Colonic mucosa (tissue), 4 donors: ENCODE measurements around the gene RXFP4. TPM values are rescaled to one million over a fixed set of nuclear protein-coding genes. Genes with fewer than 3 reads are reported as not detected.

ENCODE experiments used
- DNase-seq: peaks from one replicate; pipeline ENCODE4 v3.0.0-alpha.2; 2020
- H3K27ac ChIP-seq: fragments of 200-600 bp; one replicate; pipeline ENCODE4 v1.8.0; 2021
- H3K27me3 ChIP-seq: fragments of 200-600 bp; one replicate; pipeline ENCODE4 v1.8.0; 2021
- H3K36me3 ChIP-seq: fragments of 200-600 bp; one replicate; pipeline ENCODE4 v1.8.0; 2021
- H3K4me1 ChIP-seq: fragments of 200-600 bp; one replicate; pipeline ENCODE4 v1.8.0; 2021; ENCODE audit warnings: mild to moderate bottlenecking
- H3K4me3 ChIP-seq: fragments of 200-600 bp; one replicate; pipeline ENCODE4 v1.8.0; 2021
- H3K9ac ChIP-seq, 2 donors: one replicate each; pipeline ENCODE4 v1.7.0; 2013; ENCODE audit warnings: control low read depth in 2 of 2, low read depth in 2 of 2, low read length in 2 of 2
- H3K9me3 ChIP-seq: fragments of 200-600 bp; one replicate; pipeline ENCODE4 v1.8.0; 2021
- CTCF ChIP-seq: fragments of 200-600 bp; IDR thresholded peaks from one replicate; pipeline ENCODE4 v1.8.0; 2022; ENCODE audit warnings: antibody characterized with exemption, mild to moderate bottlenecking
- intact Hi-C: fragments of 100-400 bp; cut with DNase I; formaldehyde crosslinking; loops from one replicate; pipeline ENCODE4 v1.14.1; 2022
- total RNA-seq, 2 donors: library from RNA; stranded (reverse); fragmentation: NEBNext Ultra II Directional in 1 of 2; extraction: Animal tissue kit (Norgen Biotek cat#: 25700) in 1 of 2; gene quantifications; one replicate each; pipeline ENCODE4 v1.2.1, GENCODE V29; 2021
- donor health status: healthy.
- donor health status: DM: no; HTN: no; CAD: no.
- donor health status: DM: no; HTN: no; CAD: no.

Gene RXFP4
- total RNA-seq, 2 donors from 2014 or later = 4.2 to 4.6 TPM

DNA sequence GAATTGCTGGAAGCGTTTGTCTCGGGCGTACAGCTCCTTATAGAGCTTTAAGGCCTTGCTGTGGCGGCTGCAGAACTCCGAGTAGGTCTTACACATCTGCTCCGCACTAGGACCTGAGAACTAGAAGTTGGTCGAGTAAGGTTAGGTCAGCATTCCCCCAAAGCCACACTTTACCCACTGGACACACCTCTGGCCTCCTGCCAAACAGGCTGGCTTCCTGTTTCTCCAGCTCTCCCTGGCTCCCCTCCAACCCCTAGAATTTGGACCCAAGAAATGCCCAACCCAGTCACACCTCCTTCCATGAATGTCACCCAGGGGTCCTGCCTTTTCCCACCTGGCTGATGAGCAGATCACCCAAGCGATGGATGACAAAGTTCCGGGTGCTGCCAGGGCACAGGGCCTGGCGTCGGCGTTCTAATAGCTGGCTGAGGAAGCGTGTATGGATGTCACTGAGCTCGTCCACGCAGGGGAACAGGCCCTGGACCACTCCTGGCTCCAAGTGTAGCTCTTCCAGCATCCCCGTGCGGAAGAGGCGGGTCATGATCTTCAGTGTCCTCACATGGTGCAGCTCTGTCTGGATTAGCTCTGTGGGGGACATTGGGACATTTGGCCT, 21.3 kb downstream of the RXFP4 start:
- peak; percentile 59 for DNase-seq
- TF ChIP-seq CTCF = no peak
- Histone ChIP-seq H3K27ac (no peak overlapping the region), H3K4me1 (peaks cover 7% of the 10 kb centered on the region), H3K27me3 (no peaks in the 10 kb centered on the region), H3K4me3 (no peak overlapping the region), H3K36me3 (peaks cover 30% of the 10 kb centered on the region), H3K9me3 (no peaks in the 10 kb centered on the region), H3K9ac (peak overlapping the region in 1 of 2 donors; percentile 34)
- intact Hi-C loops = no loop called here

DNA sequence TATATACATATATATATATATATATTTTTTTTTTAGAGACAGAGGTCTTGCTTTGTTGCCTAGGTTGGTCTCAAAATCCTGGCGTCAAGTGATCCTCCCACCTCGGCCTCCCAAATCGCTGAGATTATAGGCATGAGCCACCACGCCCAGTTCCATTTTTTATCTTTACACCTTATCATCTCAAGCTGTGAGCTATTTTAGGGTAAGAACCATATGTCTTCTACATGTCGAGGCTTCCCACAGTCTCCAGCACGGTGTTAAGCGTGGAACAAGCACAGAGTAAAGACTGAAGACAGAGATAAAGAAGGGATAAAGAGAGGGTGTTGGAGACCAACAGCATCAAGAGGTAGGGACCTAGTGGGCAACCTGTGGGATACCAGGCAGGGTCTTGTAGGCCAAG, 22.8 kb downstream of the RXFP4 start:
- Histone ChIP-seq H3K9me3 (no peaks in the 10 kb centered on the region), H3K4me1 (peaks cover 7% of the 10 kb centered on the region), H3K27ac (no peak overlapping the region), H3K36me3 (peaks cover 30% of the 10 kb centered on the region), H3K27me3 (no peaks in the 10 kb centered on the region), H3K9ac (no peak overlapping the region), H3K4me3 (no peak overlapping the region)
- intact Hi-C loops = no loop called here
- no peak for TF ChIP-seq CTCF
- no peak for DNase-seq

DNA sequence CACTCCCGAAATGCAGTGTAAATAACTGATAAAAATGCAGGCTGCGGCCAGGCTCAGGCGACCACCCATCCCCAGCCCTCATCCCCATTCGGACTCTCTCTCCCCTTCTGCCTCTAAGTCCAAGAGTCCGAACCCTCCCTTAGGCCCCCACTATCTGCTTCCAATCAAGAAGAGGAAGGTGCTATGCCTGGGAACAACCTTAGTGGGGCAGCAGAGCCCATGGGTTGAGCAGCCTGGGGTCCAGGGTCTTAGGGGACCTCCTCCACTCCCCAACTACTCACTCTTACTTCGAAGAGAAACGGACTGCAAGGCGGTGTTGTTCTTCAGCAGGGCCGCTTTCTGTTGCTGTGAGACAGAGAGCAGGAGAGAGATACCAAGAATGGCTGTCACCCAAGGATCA, 24.7 kb downstream of the RXFP4 start:
- no peak for TF ChIP-seq CTCF
- peaks cover 30% of the 10 kb centered on the region for H3K36me3 ChIP-seq
- no peaks in the 10 kb centered on the region for H3K27me3 ChIP-seq
- H3K27ac ChIP-seq = no peak overlapping the region
- no peak overlapping the region for H3K4me3 ChIP-seq
- H3K4me1 ChIP-seq = peaks cover 11% of the 10 kb centered on the region
- intact Hi-C loops = no loop called here
- no peak overlapping the region for H3K9ac ChIP-seq
- H3K9me3 ChIP-seq = no peaks in the 10 kb centered on the region
- no peak for DNase-seq

GRCh38 chr1:155966750-155967149, 25.3 kb downstream of the RXFP4 start:
- Histone ChIP-seq H3K27me3 (no peaks in the 10 kb centered on the region), H3K4me1 (peaks cover 11% of the 10 kb centered on the region), H3K9ac (peak overlapping the region in 1 of 2 donors; percentile 19), H3K4me3 (no peak overlapping the region), H3K9me3 (no peaks in the 10 kb centered on the region), H3K27ac (no peak overlapping the region), H3K36me3 (peaks cover 25% of the 10 kb centered on the region)
- no peak for DNase-seq
- intact Hi-C loops = no loop called here
- TF ChIP-seq CTCF = no peak

DNA sequence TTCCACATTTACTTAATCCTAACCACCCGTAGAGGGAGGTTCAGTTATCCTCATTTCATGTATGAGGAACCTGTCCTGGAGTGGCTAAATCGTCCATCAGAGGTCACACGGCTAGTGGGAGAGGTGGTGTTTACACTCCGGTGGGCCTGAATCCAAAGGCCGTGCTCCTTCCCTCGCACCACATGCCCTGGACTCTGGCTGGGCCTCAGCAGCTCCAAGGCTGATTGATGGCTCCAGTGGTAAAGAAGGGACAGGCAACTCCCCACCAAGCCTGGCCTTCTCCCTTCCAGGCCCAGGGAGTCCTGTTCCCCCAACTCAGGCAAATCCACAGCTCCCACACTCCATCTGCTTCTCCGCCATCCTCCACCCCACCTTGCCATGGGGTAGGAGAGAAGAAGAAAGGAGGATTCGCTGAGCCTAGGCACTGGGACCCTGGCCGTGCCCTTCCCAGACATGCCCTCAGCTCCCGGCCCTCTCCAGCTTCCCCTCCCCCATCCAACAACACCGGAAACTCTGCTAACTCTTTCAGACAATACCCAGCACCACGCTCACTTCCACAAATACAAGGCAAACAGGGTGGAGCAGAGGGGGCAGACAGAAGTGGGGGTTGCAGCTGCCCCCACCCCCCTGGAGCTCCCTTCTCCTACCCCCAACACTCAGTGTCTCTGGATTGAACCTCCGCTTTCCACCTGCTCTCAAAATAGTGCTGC, 26.1 kb downstream of the RXFP4 start:
- DNase-seq = no peak
- no peaks in the 10 kb centered on the region for H3K9me3 ChIP-seq
- no peaks in the 10 kb centered on the region for H3K27me3 ChIP-seq
- H3K4me1 ChIP-seq = peaks cover 9% of the 10 kb centered on the region
- H3K36me3 ChIP-seq = peaks cover 17% of the 10 kb centered on the region
- TF ChIP-seq CTCF = no peak
- no peak overlapping the region for H3K4me3 ChIP-seq
- peak overlapping the region; percentile 44 for H3K27ac ChIP-seq
- peak overlapping the region; percentile 7 to 43 for H3K9ac ChIP-seq
- intact Hi-C loops = no loop called here
